ENCODE results near the gene C1orf232.

C1orf232 gene

DNA sequence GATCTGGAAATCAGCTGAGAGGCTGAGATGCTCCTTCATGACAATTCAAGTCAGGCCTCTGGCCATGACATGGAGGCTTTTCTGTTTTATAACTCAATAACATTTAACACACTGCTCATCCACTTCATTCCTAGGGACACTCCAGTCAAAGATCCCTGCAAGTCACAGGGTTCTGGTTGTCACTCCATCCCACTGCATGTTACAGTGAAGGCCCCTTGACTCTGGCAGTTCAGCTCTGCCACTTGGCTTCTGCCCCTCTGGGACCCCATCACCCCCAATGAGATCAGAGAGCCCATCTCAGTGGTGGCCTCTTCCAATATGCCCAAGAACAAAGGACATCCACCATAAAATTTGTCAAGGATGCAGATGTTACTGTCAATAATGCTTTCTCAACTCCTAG, 19.9 kb downstream of the C1orf232 start:
- H3K4me1 ChIP-seq (ENCODE audit: insufficient read depth, low read length) = no peaks in the 10 kb centered on the region

DNA sequence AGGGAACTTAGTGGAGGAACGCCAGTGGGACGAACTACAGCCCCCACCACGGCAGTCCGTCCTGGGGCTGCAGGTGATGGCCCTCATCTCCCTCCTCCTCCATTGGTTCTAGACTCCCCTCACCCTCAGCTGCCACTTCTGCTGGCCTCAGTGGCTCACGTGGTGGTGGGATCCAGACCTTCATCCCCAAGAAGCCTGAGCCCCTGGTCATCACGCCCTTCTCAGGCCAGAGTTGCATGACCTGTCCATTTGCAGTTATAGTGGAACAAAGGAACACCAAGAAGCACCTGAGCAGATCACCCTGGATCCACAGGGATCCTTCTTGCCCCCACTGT, 22.8 kb downstream of the C1orf232 start:
- H3K27ac ChIP-seq (ENCODE audit: low read depth, low read length) = no peak overlapping the region
- no peak overlapping the region for H3K9ac ChIP-seq (ENCODE audit: low read length)
- H3K27me3 ChIP-seq (ENCODE audit: control insufficient read depth in 1 of 2, insufficient read depth in 2 of 2, low read length in 2 of 2) = no peaks in the 10 kb centered on the region
- H3K4me3 ChIP-seq (ENCODE audit: low read depth in 1 of 2, low read length in 2 of 2) = no peak overlapping the region
- H3K9me3 ChIP-seq (ENCODE audit: low read length) = no peaks in the 10 kb centered on the region
- no peaks in the 10 kb centered on the region for H3K36me3 ChIP-seq (ENCODE audit: insufficient read depth, low read length)
- no peaks in the 10 kb centered on the region for H3K4me1 ChIP-seq (ENCODE audit: insufficient read depth, low read length)

More for the DNA sequence above, 19.9 kb downstream of the C1orf232 start:
- Histone ChIP-seq H3K27ac (ENCODE audit: low read depth, low read length) (no peak overlapping the region), H3K27me3 (ENCODE audit: control insufficient read depth in 1 of 2, insufficient read depth in 2 of 2, low read length in 2 of 2) (no peaks in the 10 kb centered on the region), H3K36me3 (ENCODE audit: insufficient read depth, low read length) (no peaks in the 10 kb centered on the region), H3K9ac (ENCODE audit: low read length) (no peak overlapping the region), H3K9me3 (ENCODE audit: low read length) (no peaks in the 10 kb centered on the region), H3K4me3 (ENCODE audit: low read depth in 1 of 2, low read length in 2 of 2) (no peak overlapping the region)

DNA sequence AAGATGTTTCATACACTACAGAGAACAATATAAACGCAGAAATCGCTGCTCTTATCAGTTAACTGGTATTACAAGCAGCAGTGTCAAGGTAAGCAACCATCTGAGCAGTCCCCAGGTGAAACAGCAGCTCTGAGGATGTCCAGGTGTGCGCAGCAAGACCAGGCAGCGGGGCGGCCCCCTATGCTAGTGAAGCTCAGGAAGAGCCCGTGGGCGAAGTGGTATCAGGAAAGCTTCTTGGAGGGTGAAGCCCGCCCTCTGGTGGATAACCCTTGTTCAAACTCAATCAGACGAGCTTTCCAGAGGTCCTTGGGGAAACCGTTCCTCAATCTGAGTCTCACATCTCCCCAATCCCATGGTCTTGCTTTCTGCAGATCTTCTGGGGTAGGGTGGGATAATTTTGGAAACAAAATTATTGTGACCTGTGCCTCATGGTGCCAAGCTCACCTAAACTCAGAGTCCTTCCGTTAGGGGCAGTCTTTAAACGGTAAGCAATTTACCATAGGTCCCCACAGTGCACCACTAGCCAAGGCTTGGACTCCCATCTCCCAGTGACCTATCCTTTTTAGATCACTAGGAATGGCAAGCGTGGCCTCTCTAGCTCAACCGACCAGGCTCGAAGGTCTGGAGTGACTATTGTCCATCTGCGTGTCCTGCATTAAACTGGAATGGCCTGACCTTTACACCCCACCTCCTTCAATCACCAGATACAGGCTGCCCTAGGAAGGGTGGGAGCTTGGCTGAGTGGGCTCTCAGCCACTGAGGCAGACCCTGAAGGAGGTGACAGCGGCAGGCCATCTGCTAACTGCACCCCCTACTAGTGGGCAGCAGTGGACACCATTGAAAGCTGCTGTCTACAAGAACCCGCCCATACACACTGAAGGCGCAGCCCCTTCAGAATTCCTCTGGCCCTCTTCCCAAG, 23.5 kb downstream of the C1orf232 start:
- Histone ChIP-seq H3K36me3 (ENCODE audit: insufficient read depth, low read length) (no peaks in the 10 kb centered on the region), H3K9me3 (ENCODE audit: low read length) (no peaks in the 10 kb centered on the region), H3K4me3 (ENCODE audit: low read depth in 1 of 2, low read length in 2 of 2) (no peak overlapping the region), H3K4me1 (ENCODE audit: insufficient read depth, low read length) (no peaks in the 10 kb centered on the region), H3K9ac (ENCODE audit: low read length) (no peak overlapping the region), H3K27me3 (ENCODE audit: control insufficient read depth in 1 of 2, insufficient read depth in 2 of 2, low read length in 2 of 2) (no peaks in the 10 kb centered on the region), H3K27ac (ENCODE audit: low read depth, low read length) (no peak overlapping the region)

DNA sequence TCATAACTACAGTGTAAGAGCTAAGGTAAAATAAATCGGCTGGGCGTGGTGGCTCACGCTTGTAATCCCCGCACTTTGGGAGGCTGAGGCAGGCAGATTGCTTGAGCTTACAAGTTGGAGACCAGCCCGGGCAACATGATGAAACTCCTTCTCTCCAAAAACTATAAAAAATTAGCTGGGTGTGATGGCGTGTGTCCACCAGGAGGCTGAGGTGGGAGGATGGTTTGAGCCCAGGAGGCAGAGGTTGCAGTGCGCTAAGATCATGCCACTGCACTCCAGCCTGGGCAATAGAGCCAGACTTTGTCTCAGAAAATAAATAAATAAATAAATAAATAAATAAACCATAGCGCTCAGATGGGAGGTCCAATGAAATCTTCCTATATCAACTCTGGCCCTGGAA, 26.6 kb downstream of the C1orf232 start:
- H3K4me1 ChIP-seq (ENCODE audit: insufficient read depth, low read length) = no peaks in the 10 kb centered on the region
- no peak overlapping the region for H3K4me3 ChIP-seq (ENCODE audit: low read depth in 1 of 2, low read length in 2 of 2)
- H3K9me3 ChIP-seq (ENCODE audit: low read length) = no peaks in the 10 kb centered on the region
- H3K27me3 ChIP-seq (ENCODE audit: control insufficient read depth in 1 of 2, insufficient read depth in 2 of 2, low read length in 2 of 2) = no peaks in the 10 kb centered on the region
- no peak overlapping the region for H3K9ac ChIP-seq (ENCODE audit: low read length)
- H3K27ac ChIP-seq (ENCODE audit: low read depth, low read length) = no peak overlapping the region
- no peaks in the 10 kb centered on the region for H3K36me3 ChIP-seq (ENCODE audit: insufficient read depth, low read length)

DNA sequence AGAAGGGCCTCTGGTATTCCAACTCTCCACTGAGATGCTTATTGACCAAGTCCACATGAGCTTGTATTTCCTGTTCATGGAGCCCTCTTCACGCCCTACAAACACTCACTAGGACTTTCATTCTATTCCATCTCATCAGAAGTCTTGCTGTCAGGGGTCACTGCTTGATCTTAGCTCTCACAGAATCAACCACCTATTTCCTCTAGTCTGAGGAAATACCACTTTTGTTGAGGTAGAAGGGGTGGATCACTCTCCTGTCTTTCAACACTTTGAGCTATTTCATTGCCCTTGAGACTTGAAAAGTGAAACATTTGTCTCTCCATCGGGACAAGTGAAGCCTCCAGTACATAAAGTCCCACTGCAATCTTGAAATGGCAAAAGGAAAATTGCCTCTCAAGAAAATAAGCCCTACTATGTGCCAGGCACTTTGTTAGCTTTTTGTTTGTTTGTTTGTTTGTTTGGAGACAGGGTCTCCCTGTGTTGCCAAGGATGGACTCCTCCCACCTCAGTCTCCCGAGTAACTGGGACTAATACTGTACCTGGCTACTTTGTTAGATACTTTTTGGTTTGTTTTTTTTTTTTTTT, 29.7 kb downstream of the C1orf232 start:
- no peaks in the 10 kb centered on the region for H3K9me3 ChIP-seq (ENCODE audit: low read length)

DNA sequence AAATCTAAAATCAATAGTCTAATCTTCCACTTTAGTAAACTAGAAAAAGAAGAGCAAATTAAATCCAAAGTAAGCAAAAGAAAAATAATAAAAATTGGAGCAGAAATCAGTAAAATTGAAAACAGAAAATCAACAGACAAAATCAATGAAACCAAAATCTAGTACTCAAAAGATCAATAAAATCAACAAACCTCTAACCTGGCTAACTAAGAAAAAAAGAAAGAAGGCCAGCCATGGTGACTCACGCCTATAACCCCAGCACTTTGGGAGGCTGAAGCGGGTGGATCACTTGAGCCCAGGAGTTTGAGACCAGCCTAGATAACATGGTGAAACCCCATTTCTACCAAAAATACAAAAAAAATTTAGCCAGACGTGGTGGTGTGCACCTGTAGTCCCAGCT, 34.3 kb downstream of the C1orf232 start:
- no peaks in the 10 kb centered on the region for H3K9me3 ChIP-seq (ENCODE audit: low read length)

More for the DNA sequence above, 29.7 kb downstream of the C1orf232 start:
- H3K36me3 ChIP-seq (ENCODE audit: insufficient read depth, low read length) = no peaks in the 10 kb centered on the region
- H3K4me3 ChIP-seq (ENCODE audit: low read depth in 1 of 2, low read length in 2 of 2) = no peak overlapping the region
- H3K27me3 ChIP-seq (ENCODE audit: control insufficient read depth in 1 of 2, insufficient read depth in 2 of 2, low read length in 2 of 2) = no peaks in the 10 kb centered on the region
- no peak overlapping the region for H3K27ac ChIP-seq (ENCODE audit: low read depth, low read length)
- H3K9ac ChIP-seq (ENCODE audit: low read length) = no peak overlapping the region
- no peaks in the 10 kb centered on the region for H3K4me1 ChIP-seq (ENCODE audit: insufficient read depth, low read length)

DNA sequence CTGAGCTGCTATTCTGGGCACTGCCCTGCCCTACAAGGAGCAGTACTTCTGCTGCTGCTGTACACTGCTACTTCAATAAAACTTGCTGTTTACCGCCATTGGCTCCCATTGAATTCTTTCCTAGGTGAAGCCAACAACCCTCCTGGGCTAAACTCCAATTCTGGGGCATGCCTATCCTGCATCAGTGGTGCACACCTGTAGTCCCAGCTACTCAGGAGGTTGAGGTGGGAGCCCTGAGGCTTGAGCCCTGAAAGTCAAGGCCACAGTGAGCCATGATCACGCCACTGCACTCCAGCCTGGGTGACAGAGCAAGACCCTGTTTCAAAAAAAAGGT, 36.0 kb downstream of the C1orf232 start:
- Histone ChIP-seq H3K9ac (ENCODE audit: low read length) (no peak overlapping the region), H3K27ac (ENCODE audit: low read depth, low read length) (no peak overlapping the region), H3K9me3 (ENCODE audit: low read length) (no peaks in the 10 kb centered on the region), H3K4me3 (ENCODE audit: low read depth in 1 of 2, low read length in 2 of 2) (no peak overlapping the region), H3K36me3 (ENCODE audit: insufficient read depth, low read length) (no peaks in the 10 kb centered on the region), H3K4me1 (ENCODE audit: insufficient read depth, low read length) (peaks cover 5% of the 10 kb centered on the region), H3K27me3 (ENCODE audit: control insufficient read depth in 1 of 2, insufficient read depth in 2 of 2, low read length in 2 of 2) (no peaks in the 10 kb centered on the region)

More for the DNA sequence above, 34.3 kb downstream of the C1orf232 start:
- Histone ChIP-seq H3K27me3 (ENCODE audit: control insufficient read depth in 1 of 2, insufficient read depth in 2 of 2, low read length in 2 of 2) (no peaks in the 10 kb centered on the region), H3K4me3 (ENCODE audit: low read depth in 1 of 2, low read length in 2 of 2) (no peak overlapping the region), H3K4me1 (ENCODE audit: insufficient read depth, low read length) (no peaks in the 10 kb centered on the region), H3K27ac (ENCODE audit: low read depth, low read length) (no peak overlapping the region), H3K36me3 (ENCODE audit: insufficient read depth, low read length) (no peaks in the 10 kb centered on the region), H3K9ac (ENCODE audit: low read length) (no peak overlapping the region)

DNA sequence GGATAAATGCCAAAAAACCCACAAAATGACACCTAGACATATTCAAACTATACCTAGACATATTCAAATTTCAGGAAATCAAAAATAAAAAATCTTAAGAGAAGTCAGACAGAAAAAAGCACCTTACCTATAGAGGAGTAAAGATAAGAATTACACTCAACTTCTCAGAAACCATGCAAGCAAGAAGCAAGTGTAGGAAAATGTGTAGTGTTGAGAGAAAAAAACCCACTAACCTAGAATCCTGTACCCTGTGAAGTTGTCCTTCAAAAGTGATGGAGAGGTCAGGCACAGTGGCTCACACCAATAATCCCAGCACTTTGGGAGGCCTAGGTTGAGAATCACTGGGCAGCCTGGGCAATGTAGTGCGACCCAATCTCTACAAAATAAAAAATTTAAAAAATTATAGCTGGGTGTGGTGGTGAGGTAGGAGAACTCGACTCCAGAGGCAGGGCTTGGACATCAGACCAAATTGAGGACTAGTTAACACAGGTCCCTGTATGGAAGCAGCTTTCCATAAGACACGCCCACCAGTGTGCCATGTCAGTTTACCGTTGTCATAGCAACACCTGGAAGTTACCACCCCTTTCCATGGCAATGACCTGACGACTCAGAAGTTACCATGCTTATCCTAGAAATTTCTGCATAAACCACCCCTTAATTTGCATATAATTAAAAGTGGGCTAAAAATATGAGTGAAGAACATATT, 36.5 kb downstream of the C1orf232 start:
- no peak overlapping the region for H3K4me3 ChIP-seq (ENCODE audit: low read depth in 1 of 2, low read length in 2 of 2)
- no peaks in the 10 kb centered on the region for H3K36me3 ChIP-seq (ENCODE audit: insufficient read depth, low read length)
- H3K4me1 ChIP-seq (ENCODE audit: insufficient read depth, low read length) = peaks cover 10% of the 10 kb centered on the region
- H3K9me3 ChIP-seq (ENCODE audit: low read length) = no peaks in the 10 kb centered on the region
- no peaks in the 10 kb centered on the region for H3K27me3 ChIP-seq (ENCODE audit: control insufficient read depth in 1 of 2, insufficient read depth in 2 of 2, low read length in 2 of 2)
- H3K9ac ChIP-seq (ENCODE audit: low read length) = no peak overlapping the region
- no peak overlapping the region for H3K27ac ChIP-seq (ENCODE audit: low read depth, low read length)

DNA sequence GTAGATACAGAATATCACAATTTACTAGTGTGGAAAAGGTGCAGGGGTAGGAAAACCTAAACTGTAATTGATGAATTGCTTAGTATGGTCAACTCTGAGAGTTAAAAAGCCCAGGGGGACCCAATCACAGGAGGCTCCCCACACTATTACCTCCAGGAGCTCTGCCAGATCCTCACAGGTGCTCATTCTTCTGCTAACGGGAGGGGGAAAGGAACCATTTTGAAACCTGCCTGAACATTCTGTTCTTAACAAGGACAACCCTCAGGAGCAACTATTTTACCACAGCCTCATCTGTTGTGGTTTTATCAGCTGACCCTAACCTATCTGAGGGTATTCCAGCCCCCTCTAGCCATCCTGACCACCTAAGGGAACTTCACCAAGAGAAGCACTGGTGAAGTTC, 38.1 kb downstream of the C1orf232 start:
- Histone ChIP-seq H3K4me1 (ENCODE audit: insufficient read depth, low read length) (peaks cover 10% of the 10 kb centered on the region), H3K27me3 (ENCODE audit: control insufficient read depth in 1 of 2, insufficient read depth in 2 of 2, low read length in 2 of 2) (no peaks in the 10 kb centered on the region), H3K36me3 (ENCODE audit: insufficient read depth, low read length) (no peaks in the 10 kb centered on the region), H3K9ac (ENCODE audit: low read length) (no peak overlapping the region), H3K4me3 (ENCODE audit: low read depth in 1 of 2, low read length in 2 of 2) (no peak overlapping the region), H3K27ac (ENCODE audit: low read depth, low read length) (no peak overlapping the region), H3K9me3 (ENCODE audit: low read length) (no peaks in the 10 kb centered on the region)

DNA sequence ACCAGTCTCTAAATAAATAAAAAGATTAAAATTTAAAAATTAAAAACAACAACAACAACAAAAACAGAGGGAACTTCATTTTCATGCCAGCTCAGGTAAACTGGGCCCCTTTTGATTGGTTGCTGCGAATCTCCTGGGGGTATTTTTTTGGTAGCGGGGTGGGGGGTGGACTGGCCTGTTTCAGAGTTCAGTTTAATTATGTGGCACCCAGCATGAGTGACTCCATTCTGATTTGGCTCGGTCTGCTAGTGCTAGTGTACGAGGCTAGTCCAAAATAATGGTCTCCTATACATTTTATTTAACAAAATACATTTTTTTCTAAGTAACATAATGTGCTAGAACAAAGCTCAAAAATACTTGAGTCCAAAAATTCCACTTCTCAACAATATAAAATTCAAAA, 39.0 kb downstream of the C1orf232 start:
- Histone ChIP-seq H3K27me3 (ENCODE audit: control insufficient read depth in 1 of 2, insufficient read depth in 2 of 2, low read length in 2 of 2) (no peaks in the 10 kb centered on the region), H3K27ac (ENCODE audit: low read depth, low read length) (no peak overlapping the region), H3K9ac (ENCODE audit: low read length) (no peak overlapping the region), H3K4me3 (ENCODE audit: low read depth in 1 of 2, low read length in 2 of 2) (no peak overlapping the region), H3K36me3 (ENCODE audit: insufficient read depth, low read length) (no peaks in the 10 kb centered on the region), H3K9me3 (ENCODE audit: low read length) (no peaks in the 10 kb centered on the region), H3K4me1 (ENCODE audit: insufficient read depth, low read length) (peaks cover 10% of the 10 kb centered on the region)

DNA sequence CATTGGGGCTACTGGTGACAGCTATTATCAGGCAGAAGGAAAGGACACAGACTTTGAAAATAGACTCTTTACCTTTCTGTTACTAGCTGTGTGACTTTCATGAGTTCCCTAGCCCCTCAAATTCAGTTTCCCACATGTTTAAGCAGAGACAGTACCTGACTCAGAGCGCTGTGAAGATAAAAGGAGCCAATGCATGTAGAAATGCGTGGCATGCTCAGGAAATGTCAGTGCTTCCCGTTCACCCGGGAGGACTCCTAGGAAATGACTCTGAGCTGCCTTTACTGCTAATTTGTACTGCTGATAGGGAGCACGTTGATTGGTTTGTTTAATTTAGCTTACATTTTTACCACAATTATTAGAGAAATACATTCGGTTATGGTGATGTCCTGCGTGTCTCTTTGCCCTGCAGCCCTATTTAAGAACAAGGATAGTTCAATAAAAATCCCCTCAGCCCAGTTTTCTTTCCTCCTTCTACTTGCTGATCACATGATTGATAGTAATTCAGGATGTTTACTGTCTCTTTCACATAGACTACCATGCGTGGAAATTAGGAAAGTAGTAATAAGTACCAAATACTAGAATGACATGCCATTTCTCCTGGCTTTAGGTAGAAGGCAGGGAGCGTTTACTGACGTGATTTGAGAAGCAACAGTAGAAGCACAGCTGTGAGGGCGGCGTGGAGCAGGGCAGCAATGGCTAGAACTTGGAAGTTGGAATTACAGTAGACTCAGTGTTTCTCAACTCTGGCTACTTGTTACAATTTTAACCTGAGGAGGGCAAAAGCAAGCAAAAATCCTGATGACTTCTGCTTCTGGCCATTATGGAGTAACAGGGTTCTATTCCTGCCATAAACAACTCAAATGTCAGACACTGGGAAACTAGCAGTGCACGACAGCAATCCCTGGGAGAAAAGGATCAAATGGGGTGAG, 41.3 kb downstream of the C1orf232 start:
- no peak overlapping the region for H3K27ac ChIP-seq (ENCODE audit: low read depth, low read length)
- H3K36me3 ChIP-seq (ENCODE audit: insufficient read depth, low read length) = no peaks in the 10 kb centered on the region
- no peaks in the 10 kb centered on the region for H3K9me3 ChIP-seq (ENCODE audit: low read length)
- no peaks in the 10 kb centered on the region for H3K27me3 ChIP-seq (ENCODE audit: control insufficient read depth in 1 of 2, insufficient read depth in 2 of 2, low read length in 2 of 2)
- peaks cover 23% of the 10 kb centered on the region for H3K4me1 ChIP-seq (ENCODE audit: insufficient read depth, low read length)
- H3K4me3 ChIP-seq (ENCODE audit: low read depth in 1 of 2, low read length in 2 of 2) = no peak overlapping the region
- no peak overlapping the region for H3K9ac ChIP-seq (ENCODE audit: low read length)

Data from muscle layer of colon (tissue), 2 donors.